ENCODE data around the gene ACAT2.

DNA sequence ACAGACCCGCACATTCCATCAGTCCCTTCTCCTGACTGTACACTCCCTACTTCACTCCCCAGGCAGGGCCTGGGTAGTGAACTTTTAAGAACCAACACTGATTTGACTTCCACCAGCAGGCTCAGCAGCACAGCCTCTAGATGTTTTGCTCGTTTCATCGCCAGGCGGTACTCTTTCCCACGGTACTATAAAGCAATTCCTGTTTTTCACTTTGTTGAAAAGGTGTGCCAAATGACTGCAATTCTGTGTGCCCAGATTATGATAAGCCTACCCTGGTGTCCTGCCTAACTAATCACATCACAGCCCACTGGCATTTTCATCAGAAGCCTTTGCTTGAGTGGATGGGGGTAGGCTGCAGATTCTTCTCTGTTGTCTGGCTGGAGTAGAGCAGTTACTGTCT is 47.4 kb upstream of the ACAT2 start:
- no peak for TF ChIP-seq RAD21 (IDR thresholded peaks at IDR 0.05; ENCODE audit: low read depth)
- no peak for TF ChIP-seq TAF1 (IDR thresholded peaks at IDR 0.05; ENCODE audit: low read depth)
- no peak for TF ChIP-seq EGR1 (IDR thresholded peaks at IDR 0.05)
- TF ChIP-seq, protein P1, sequence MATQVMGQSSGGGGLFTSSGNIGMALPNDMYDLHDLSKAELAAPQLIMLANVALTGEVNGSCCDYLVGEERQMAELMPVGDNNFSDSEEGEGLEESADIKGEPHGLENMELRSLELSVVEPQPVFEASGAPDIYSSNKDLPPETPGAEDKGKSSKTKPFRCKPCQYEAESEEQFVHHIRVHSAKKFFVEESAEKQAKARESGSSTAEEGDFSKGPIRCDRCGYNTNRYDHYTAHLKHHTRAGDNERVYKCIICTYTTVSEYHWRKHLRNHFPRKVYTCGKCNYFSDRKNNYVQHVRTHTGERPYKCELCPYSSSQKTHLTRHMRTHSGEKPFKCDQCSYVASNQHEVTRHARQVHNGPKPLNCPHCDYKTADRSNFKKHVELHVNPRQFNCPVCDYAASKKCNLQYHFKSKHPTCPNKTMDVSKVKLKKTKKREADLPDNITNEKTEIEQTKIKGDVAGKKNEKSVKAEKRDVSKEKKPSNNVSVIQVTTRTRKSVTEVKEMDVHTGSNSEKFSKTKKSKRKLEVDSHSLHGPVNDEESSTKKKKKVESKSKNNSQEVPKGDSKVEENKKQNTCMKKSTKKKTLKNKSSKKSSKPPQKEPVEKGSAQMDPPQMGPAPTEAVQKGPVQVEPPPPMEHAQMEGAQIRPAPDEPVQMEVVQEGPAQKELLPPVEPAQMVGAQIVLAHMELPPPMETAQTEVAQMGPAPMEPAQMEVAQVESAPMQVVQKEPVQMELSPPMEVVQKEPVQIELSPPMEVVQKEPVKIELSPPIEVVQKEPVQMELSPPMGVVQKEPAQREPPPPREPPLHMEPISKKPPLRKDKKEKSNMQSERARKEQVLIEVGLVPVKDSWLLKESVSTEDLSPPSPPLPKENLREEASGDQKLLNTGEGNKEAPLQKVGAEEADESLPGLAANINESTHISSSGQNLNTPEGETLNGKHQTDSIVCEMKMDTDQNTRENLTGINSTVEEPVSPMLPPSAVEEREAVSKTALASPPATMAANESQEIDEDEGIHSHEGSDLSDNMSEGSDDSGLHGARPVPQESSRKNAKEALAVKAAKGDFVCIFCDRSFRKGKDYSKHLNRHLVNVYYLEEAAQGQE (IDR thresholded peaks at IDR 0.05; ENCODE audit: low read depth), result no peak

All from Ishikawa (cell line).